NCI-H446 treated with DMSO at 0.1 percent for 48 hours (cell line): ENCODE data around the gene IGSF9.

Source experiments
- DNase-seq: peaks from one replicate; lab custom pipeline; 2025; lab: John Stamatoyannopoulos, UW

Gene IGSF9

GRCh38 chr1:159945483-159946241 is at the start of gene IGSF9:
Gene IGSF9 (minus strand): TSS chr1:159945613. CDS start chr1:159943454, 2,159 bp downstream.
- DNase-seq, result peak; percentile 85

- no peak for DNase-seq
Measured at GRCh38 chr1:159994896-159995295, 49.5 kb upstream of the IGSF9 start.

DNA sequence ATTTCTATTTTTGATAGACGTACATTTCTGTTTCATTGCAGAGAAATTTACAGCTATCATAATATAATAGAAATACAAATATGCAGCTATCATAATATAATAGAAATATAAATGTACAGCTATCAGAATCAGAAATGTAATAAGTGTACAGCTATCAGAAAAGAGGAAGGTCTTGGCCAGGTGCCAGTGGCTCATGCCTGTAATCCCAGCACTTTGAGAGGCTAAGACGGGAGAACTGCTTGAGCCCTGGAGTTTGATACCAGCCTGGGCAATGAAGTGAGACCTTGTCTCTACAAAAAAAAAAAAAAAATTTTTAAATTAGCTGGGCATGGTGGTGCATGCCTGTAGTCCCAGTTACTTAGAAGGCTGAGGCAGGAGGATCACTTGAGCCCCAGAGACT is 48.5 kb upstream of the IGSF9 start:
- DNase-seq, result no peak

DNA sequence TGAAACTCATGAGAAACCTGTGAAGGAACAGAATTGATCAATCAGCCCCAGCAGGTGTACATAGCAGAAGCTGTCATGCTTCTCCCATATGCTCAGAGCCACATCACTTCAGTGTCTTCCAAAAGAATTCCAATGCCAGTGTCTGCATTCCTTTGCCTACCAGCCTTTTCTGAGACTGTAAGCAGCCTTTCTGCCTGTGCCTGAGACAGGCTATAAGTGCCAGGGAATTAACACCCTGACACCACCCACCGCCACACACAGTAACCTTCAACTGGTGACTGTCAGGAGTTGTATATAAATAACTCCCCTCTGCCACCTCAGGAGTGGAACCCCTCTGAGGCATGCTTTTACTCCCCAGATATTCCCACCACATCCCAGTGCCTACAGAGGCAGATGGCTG is 46.7 kb upstream of the IGSF9 start:
- DNase-seq, result no peak

- no peak for DNase-seq
Measured at GRCh38 chr1:159991513-159991912, 46.1 kb upstream of the IGSF9 start.

GRCh38 chr1:159990005-159990404 is 44.6 kb upstream of the IGSF9 start:
- no peak for DNase-seq

DNA sequence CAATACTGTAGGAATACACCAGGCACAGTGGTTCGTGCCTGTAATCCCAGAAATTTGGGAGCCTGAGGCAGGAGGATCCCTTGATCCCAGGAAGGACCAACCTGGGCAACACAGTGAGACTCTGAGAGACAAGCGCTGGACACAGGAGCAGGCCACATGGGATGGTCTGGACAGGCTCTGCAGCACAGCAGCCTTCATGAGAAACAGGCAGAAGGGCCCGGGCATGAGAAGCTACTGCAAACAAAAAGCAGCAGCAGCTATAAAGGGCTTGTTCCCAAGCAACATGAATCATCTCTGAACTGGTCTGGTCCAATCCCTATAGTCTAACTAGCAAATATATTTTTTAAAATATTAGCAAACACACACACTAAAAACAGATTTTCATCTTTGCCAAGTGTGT is 44.2 kb upstream of the IGSF9 start:
- no peak for DNase-seq

GRCh38 chr1:159988006-159988405 is 42.6 kb upstream of the IGSF9 start:
- no peak for DNase-seq

DNA sequence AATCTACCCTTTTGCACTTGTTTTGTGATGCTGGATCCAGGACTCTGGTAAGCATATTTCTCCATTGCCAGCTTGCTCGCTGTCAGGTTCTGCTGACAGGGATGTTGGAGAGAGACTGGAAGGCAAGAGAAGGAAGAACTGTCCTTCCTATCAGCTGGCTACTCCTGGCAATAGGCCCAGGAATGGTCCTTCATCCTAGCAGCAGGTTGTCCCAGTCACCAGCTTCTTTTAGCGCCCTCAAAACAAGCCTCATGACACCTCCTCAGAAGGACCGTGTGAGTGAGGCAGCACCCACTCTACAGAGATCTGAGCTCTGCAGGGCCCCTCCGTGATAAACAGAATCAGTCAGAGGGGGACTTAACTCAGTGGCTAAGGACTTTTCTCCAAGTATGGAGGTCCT is 41.8 kb upstream of the IGSF9 start:
- DNase-seq, result no peak

GRCh38 chr1:159986531-159986930 is 41.1 kb upstream of the IGSF9 start:
- DNase-seq, result no peak

GRCh38 chr1:159986093-159986492 is 40.7 kb upstream of the IGSF9 start:
- no peak for DNase-seq

GRCh38 chr1:159985473-159985872 is 40.1 kb upstream of the IGSF9 start:
- no peak for DNase-seq

- DNase-seq, result no peak
Measured at GRCh38 chr1:159983681-159984080, 38.3 kb upstream of the IGSF9 start.

GRCh38 chr1:159982280-159982679 is 36.9 kb upstream of the IGSF9 start:
- no peak for DNase-seq

GRCh38 chr1:159981351-159982055 is 36.1 kb upstream of the IGSF9 start:
- DNase-seq, result no peak

- no peak for DNase-seq
Measured at GRCh38 chr1:159980786-159981185, 35.4 kb upstream of the IGSF9 start.

- DNase-seq, result no peak
Measured at GRCh38 chr1:159980076-159980475, 34.7 kb upstream of the IGSF9 start.

DNA sequence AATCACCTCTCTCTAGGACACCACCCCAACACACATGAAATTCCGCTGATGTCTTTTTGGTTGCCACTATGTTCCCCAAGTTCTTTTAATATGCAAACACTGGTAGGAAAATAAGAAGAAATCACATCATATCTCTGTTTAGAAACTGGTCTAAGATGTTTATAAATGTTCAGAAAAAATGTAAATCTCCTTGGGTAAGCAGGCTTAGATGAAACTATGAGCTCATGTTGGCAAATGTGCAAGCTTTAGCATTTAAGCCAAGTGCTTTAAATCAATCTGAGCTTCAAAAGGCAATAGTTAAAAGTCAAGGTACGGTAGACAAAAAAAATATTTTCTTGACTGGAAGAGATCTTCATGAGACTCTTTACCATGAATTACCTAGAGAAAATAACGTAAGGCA is 33.8 kb upstream of the IGSF9 start:
- DNase-seq, result no peak

DNA sequence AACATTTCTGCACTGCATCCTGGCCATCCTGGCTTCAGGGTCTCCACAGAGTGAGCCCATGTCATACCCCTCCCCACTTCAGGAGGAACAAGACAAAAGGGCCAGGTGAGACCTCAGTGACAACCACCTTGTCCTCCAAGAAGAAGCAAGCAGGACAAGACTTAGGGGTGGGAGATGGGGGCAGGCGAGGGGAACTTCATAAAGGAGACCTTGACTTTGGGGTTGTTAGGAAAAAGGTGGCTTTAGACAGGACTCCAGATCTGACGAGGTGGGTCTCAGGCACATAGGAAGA is 32.6 kb upstream of the IGSF9 start:
- no peak for DNase-seq

DNA sequence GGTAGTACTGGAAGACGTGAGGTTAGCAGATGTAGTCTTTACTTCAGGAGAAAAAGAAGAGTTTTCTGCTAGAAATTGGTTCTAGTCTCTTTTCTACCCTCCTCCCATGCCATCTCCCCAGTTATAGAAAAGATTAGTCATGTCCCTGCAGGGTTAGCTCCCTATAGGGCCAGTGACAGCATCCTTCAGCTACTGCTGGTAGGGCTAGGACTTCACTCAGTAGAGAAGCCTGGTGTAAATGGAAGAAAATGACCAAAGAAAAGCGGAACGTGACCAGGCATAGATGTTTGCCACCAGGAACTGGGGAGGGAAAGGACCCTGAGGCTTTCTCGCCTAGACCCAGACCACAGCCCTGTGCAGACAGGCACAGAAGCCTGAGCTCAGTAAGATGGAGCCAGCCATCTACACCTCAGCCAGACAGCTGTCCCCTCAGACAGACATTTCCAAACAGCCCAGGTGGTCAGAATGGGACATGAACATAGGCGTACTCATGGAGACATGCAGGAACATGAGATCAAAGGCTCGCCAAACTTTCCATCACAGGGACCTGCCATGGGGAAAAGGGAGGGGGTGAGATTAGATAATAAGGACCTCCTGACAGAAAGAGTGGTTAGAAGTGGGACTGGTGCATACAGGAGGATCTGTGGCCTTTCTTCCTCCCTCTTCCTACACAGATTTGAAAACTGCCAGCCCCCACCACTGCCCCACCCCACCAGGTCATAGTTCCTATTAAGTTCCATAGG is 32.1 kb upstream of the IGSF9 start:
- DNase-seq, result no peak

DNA sequence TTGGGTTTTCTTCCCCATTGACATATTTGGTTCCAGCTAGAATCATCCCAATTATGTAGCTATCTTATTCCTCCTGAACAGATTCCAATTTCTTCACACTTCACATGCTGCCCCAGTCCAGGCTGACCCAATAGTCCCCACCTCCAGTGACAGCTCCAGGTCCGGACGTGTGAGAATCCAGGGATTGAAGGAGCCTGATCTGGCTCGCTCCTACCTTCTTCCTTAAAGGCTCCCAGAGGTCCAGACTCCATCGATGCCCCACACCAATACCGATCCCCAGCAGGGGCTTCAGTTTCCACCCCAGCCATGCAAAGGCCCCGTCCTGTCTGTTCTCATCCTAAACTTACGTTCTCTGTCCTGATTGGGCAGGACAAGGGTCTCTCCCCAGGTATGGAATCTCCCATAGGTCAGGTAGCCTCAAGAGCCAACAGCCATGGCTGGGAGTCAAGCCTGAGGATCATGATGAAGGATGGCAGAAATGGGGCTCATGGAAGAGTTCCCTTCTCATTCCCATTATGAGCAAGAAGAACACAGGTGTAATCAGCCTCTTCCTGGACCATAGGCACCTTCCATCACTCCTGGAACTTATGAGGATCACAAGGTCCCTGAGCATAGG is 29.0 kb upstream of the IGSF9 start:
- no peak for DNase-seq

DNA sequence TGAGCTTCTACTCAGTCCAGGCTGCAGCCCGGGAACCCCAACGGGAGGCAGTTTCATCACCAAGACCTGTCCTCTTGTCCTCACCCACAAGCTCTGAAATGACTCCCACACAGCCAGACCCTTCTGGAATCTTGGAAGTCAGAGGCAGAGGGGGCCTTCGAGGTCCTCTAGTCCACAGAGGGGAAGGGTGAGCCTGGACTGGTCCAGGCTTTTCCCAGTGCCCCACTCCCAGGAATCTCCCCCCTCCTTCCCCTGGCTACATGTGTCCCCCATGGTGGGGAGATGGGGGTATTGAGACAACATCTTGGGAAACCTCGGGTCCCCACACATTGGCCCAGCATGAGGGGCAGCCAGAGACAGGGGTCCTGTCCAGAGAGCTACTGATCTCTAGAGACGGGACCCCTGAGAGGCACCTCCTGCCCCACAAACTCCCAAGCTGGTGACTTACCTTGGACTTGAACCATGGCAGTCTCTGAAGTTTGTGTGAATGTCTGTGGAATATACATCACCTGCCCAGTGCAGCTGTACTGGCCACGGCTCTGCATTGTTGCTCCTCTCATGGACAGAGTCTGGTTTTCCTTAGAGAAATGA is 28.0 kb upstream of the IGSF9 start:
- no peak for DNase-seq
